K562 (cell line): Measurements from ENCODE around the gene JMJD1C. TPM values are rescaled to one million over a fixed set of nuclear protein-coding genes. Genes with fewer than 3 reads are reported as not detected.

Experiments used
- ATAC-seq: fragments of 200-7000 bp; cut with Tn5 transposase; 3 replicates; pipeline ENCODE4 v1.9.1; 2020; ENCODE audit warnings: moderate library complexity
- BruUV-seq: library from RNA; stranded (reverse); fragments of 400-500 nt; replicated peaks from 2 replicates; lab custom pipeline; 2021; lab: Mats Ljungman, UMichigan
- CTCF ChIA-PET: fragments of 300-600 bp; formaldehyde crosslinking; extraction: SDS; loops from one replicate; lab custom pipeline; 2021; ENCODE audit warnings: low intra/inter-chr PET ratio; lab: Yijun Ruan, JAX
- POLR2A ChIA-PET: fragments of 300-600, 350-650 bp; sonication (Branson Sonifier 250); formaldehyde crosslinking; extraction: SDS; loops from one replicate; lab custom pipeline; 2021; ENCODE audit warnings: antibody characterized with exemption, inconsistent platforms; lab: Yijun Ruan, JAX
- DNase-seq, 4 experiments: peaks; one replicate each; pipeline versions ENCODE4 v3.0.0 to v3.0.0-alpha.2; 2011 to 2018; ENCODE audit warnings: low spot score in 3 of 4, mixed read lengths in 3 of 4; ENCODE audit errors: extremely low read depth in 1 of 4
- FAIRE-seq: peaks from 2 replicates; lab custom pipeline; 2011; peaks lifted over from hg19 to GRCh38; lab: Jason Lieb, UNC
- H2AFZ ChIP-seq: 2 replicates; pipeline ENCODE4 v1.6.0; 2011; ENCODE audit warnings: low read depth, low read length, control low read depth, inconsistent platforms
- H3K27ac ChIP-seq: fragments of 200-600 bp; 3 replicates; pipeline ENCODE4 v1.8.0; 2011; ENCODE audit warnings: low read depth, mild to moderate bottlenecking, control low read depth, inconsistent platforms, low read length, moderate library complexity, mixed read lengths; ENCODE audit errors: extremely low read depth
- H3K27me3 ChIP-seq, 2 experiments: fragments of 300-600 bp in 1 of 2; 2 replicates in 1 of 2; 3 replicates in 1 of 2; pipeline versions ENCODE4 v1.6.0 to v1.8.0; 2011; ENCODE audit warnings: inconsistent platforms in 2 of 2, low read length in 2 of 2, mild to moderate bottlenecking in 1 of 2, mixed read lengths in 1 of 2, moderate library complexity in 1 of 2; ENCODE audit not compliant: control insufficient read depth in 2 of 2, insufficient read depth in 2 of 2
- H3K36me3 ChIP-seq: fragments of 300-600 bp; 3 replicates; pipeline ENCODE4 v1.8.0; 2011; ENCODE audit warnings: mild to moderate bottlenecking, low read length, inconsistent platforms; ENCODE audit not compliant: control insufficient read depth, insufficient read depth
- H3K4me1 ChIP-seq, 2 experiments: fragments of 200-600 bp in 1 of 2; replicated peaks in 1 of 2; 2 replicates in 1 of 2; 3 replicates in 1 of 2; pipeline versions ENCODE4 v1.5.1 to v1.8.0; 2011; ENCODE audit warnings: inconsistent platforms in 2 of 2, low read length in 2 of 2, mild to moderate bottlenecking in 1 of 2, mixed read lengths in 1 of 2, moderate library complexity in 1 of 2; ENCODE audit not compliant: control insufficient read depth in 2 of 2, insufficient read depth in 2 of 2
- H3K4me2 ChIP-seq: 2 replicates; pipeline ENCODE4 v1.6.1; 2011; ENCODE audit warnings: low read length, control low read depth, inconsistent platforms, mixed read lengths; ENCODE audit not compliant: insufficient read depth
- H3K4me3 ChIP-seq: fragments of 200-600 bp; sonication (generic), shearing (Covaris generic); 2 replicates; pipeline ENCODE4 v1.5.1; 2016; ENCODE audit warnings: control low read depth, inconsistent platforms
- H3K79me2 ChIP-seq: fragments of 200-600 bp; 3 replicates; pipeline ENCODE4 v1.8.0; 2011; ENCODE audit warnings: low read length, inconsistent platforms; ENCODE audit not compliant: control insufficient read depth, insufficient read depth
- H3K9ac ChIP-seq, 2 experiments: 2 replicates each; pipeline versions ENCODE4 v1.6.0 to v1.6.1; 2011; ENCODE audit warnings: low read depth in 2 of 2, low read length in 2 of 2, control low read depth in 1 of 2, inconsistent platforms in 1 of 2, mild to moderate bottlenecking in 1 of 2, mixed read lengths in 1 of 2; ENCODE audit not compliant: insufficient read depth in 1 of 2
- H3K9me1 ChIP-seq: one replicate; pipeline ENCODE4 v1.6.0; 2011; ENCODE audit warnings: inconsistent platforms, mild to moderate bottlenecking, low read length, moderate library complexity; ENCODE audit not compliant: control insufficient read depth, insufficient read depth
- H3K9me3 ChIP-seq: replicated peaks from 2 replicates; pipeline ENCODE4 v1.5.1; 2011; ENCODE audit warnings: low read depth, low read length, inconsistent platforms; ENCODE audit not compliant: control insufficient read depth, insufficient read depth
- H4K20me1 ChIP-seq: replicated peaks from 2 replicates; pipeline ENCODE4 v1.6.1; 2011; ENCODE audit warnings: low read length, inconsistent platforms, mixed read lengths; ENCODE audit not compliant: control insufficient read depth, insufficient read depth
- CEBPB ChIP-seq: fragments of 450-650 bp; IDR thresholded peaks from 2 replicates; pipeline ENCODE4 v1.6.1; 2016; ENCODE audit warnings: missing genetic modification characterization, missing compliant biosample characterization
- EWSR1 ChIP-seq: fragments of 450-650 bp; IDR thresholded peaks from 2 replicates; pipeline ENCODE4 v1.6.1; 2018; ENCODE audit warnings: borderline replicate concordance, mild to moderate bottlenecking, low read depth, moderate library complexity; ENCODE audit not compliant: partially characterized antibody
- HDAC3 ChIP-seq: fragments of 450-650 bp; IDR thresholded peaks from 2 replicates; pipeline ENCODE4 v1.6.1; 2018; ENCODE audit warnings: borderline replicate concordance, mild to moderate bottlenecking, moderate library complexity; ENCODE audit not compliant: partially characterized antibody
- HDAC8 ChIP-seq: fragments of 450-650 bp; IDR thresholded peaks from 2 replicates; pipeline ENCODE4 v1.6.1; 2016; ENCODE audit warnings: mild to moderate bottlenecking, missing genetic modification characterization, moderate library complexity, missing compliant biosample characterization
- POLR2H ChIP-seq: IDR thresholded peaks from 2 replicates; pipeline ENCODE4 v1.6.1; 2016; ENCODE audit warnings: missing genetic modification characterization, low read depth, mild to moderate bottlenecking, control low read depth, missing compliant biosample characterization, moderate library complexity
- RUNX1 ChIP-seq: sonication (generic); IDR thresholded peaks from 2 replicates; pipeline ENCODE4 v1.6.1; 2016; ENCODE audit warnings: antibody characterized with exemption, low read depth
- SAP30 ChIP-seq: fragments of 200-600 bp; sonication (generic); IDR thresholded peaks from 2 replicates; pipeline ENCODE4 v1.6.1; 2012; ENCODE audit warnings: borderline replicate concordance, low read depth, mild to moderate bottlenecking, moderate library complexity, low read length, control low read depth, inconsistent platforms; ENCODE audit not compliant: insufficient read depth, poor library complexity, severe bottlenecking
- SIN3A ChIP-seq, 2 experiments: fragments of 150-350 bp in 1 of 2; IDR thresholded peaks; 2 replicates each; pipeline ENCODE4 v1.6.1; 2011 to 2016; ENCODE audit warnings: borderline replicate concordance in 2 of 2, low read depth in 2 of 2, low read length in 2 of 2, mild to moderate bottlenecking in 2 of 2, moderate library complexity in 2 of 2; ENCODE audit not compliant: control insufficient read depth in 1 of 2
- TRIM28 ChIP-seq: fragments of 450-650 bp; IDR thresholded peaks from 2 replicates; pipeline ENCODE4 v1.6.1; 2017
- ZNF224 ChIP-seq: sonication (generic); formaldehyde crosslinking; IDR thresholded peaks from 2 replicates; pipeline ENCODE4 v1.8.0; 2022; ENCODE audit warnings: mild to moderate bottlenecking, missing genetic modification reagents
- ZNF253 ChIP-seq: fragments of 250-450 bp; sonication (Bioruptor Pico); conservative IDR thresholded peaks from 2 replicates; pipeline ENCODE4 v1.6.1; 2021; ENCODE audit warnings: mild to moderate bottlenecking
- WGBS: fragments of 100-300 bp; shearing (Covaris generic); methylation state at CpG from one replicate; pipeline ENCODE4 v1.1.6; 2016; ENCODE audit warnings: low coverage, mixed read lengths; ENCODE audit not compliant: insufficient coverage; ENCODE audit errors: missing lambda C conversion rate; 5-methylcytosine and 5-hydroxymethylcytosine counted together
- in situ Hi-C: fragments of 300-500 bp; cut with MboI; formaldehyde crosslinking; loops from 4 replicates; pipeline ENCODE4 v1.15.0; 2018; ENCODE audit warnings: inconsistent platforms, mixed read lengths
- intact Hi-C: fragments of 100-400 bp; cut with micrococcal nuclease; formaldehyde crosslinking; loops from 2 replicates; pipeline ENCODE4 v1.14.2; 2022
- polyA plus RNA-seq, 8 experiments: library from polyadenylated mRNA; depleted of rRNA in 4 of 8; stranded (reverse) in 5 of 8; unstranded in 3 of 8; fragments of >200 nt; fragmentation: Nextera tagmentation in 2 of 8; fragmentation: Illumina TruSeq in 1 of 8; extraction: Ambion mirVana in 2 of 8; extraction: Trizol in 1 of 8; gene quantifications; 2 replicates each; pipeline versions ENCODE4 v1.2.1 to v1.2.3, GENCODE V29; 2011 to 2014; ENCODE audit warnings: inconsistent platforms in 1 of 8, missing spikeins in 1 of 8
- total RNA-seq, 7 experiments: library from RNA; depleted of rRNA in 6 of 7; stranded (reverse); fragments of >200 nt in 6 of 7; fragmentation: Illumina TruSeq in 2 of 7; extraction: Trizol in 2 of 7; gene quantifications; 2 replicates each; pipeline versions ENCODE4 v1.2.1 to v1.2.3, GENCODE V29; 2011 to 2021; ENCODE audit warnings: low replicate concordance in 1 of 7
- TF ChIP-seq, protein P1 (sequence below): sonication (generic); formaldehyde crosslinking; IDR thresholded peaks from 2 replicates; pipeline ENCODE4 v1.8.0; 2022; ENCODE audit warnings: mild to moderate bottlenecking, missing genetic modification reagents

Gene JMJD1C
- total and polyA plus RNA-seq, 9 of the 15 experiments (the other 6 are each of a cell fraction or from before 2014, with no cell fraction given): 25.3 to 68.0 (median 47.2) TPM

DNA sequence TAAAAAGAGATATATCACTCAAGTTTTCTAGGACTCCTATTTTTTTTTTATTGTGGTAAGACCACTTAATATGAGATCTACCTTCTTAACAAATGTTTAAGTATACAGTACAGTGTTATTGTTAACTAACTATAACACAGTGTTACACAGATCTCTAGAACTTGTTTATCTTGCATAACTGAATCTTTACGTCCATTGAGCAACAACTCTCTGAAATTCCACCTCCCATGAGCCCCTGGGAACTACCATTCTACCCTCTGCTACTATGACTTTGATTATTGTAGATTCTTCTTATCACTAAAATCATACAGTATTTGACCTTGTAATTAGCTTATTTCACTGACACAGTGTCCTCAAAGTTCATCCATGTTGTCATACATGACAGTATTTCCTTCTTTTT, 32.9 kb upstream of the JMJD1C start (continued):
- no peak for TF ChIP-seq HDAC3
- peak; percentile 77 for TF ChIP-seq CEBPB (tag)
- TF ChIP-seq SIN3A (IDR thresholded peaks at IDR 0.05; ENCODE audit: borderline replicate concordance in 2 of 2, control insufficient read depth in 1 of 2, low read depth in 2 of 2, low read length in 2 of 2): no peak

DNA sequence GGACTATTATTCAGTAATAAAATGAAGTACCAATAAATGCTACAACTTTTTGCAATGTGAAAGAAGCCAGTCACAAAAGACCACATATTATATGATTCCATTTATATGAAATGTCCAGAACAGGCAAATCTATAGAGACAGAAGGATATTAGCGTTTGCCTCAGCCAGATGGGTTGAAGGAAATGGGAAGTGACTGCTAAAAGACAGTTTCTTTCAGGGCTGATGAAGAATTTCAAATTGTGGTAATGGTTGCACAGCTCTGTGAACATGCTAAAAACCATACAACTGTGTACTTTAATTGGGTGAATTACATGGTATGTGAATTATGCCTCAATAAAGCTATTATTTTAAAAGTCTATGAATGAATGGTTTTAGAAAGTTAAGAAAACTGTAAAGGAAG, 31.5 kb upstream of the JMJD1C start:
- ChIA-PET CTCF (no interaction called here), POLR2A (no interaction called here)
- in situ Hi-C loops: no loop called here
- H3K4me2 ChIP-seq: no peak overlapping the region
- WGBS: 52% methylated on average over 1 of the region's 1 CpG
- H4K20me1 ChIP-seq: no peaks in the 10 kb centered on the region
- H3K36me3 ChIP-seq: 0 out of 3 replicates have a peak, but pooled peaks cover 10% of the 10 kb centered on the region
- no TSS peak for BruUV-seq
- H3K4me3 ChIP-seq: no peak overlapping the region
- H3K9me3 ChIP-seq: no peaks in the 10 kb centered on the region
- ATAC-seq (no peak), DNase-seq (no peak), FAIRE-seq (no peak)
- H3K27ac ChIP-seq: no peak overlapping the region
- H3K27me3 ChIP-seq: no peaks in the 10 kb centered on the region
- H3K4me1 ChIP-seq: no peaks in the 10 kb centered on the region
- H3K9ac ChIP-seq: no peak overlapping the region
- no peaks in the 10 kb centered on the region for H3K9me1 ChIP-seq
- H3K79me2 ChIP-seq: peaks cover 58% of the 10 kb centered on the region
- TF ChIP-seq EWSR1: no peak
- TF ChIP-seq HDAC8 (tag): no peak
- TF ChIP-seq TRIM28: no peak
- TF ChIP-seq SAP30: no peak
- no peak for TF ChIP-seq POLR2H
- no peak for TF ChIP-seq ZNF253
- TF ChIP-seq RUNX1: no peak
- TF ChIP-seq, protein P1, sequence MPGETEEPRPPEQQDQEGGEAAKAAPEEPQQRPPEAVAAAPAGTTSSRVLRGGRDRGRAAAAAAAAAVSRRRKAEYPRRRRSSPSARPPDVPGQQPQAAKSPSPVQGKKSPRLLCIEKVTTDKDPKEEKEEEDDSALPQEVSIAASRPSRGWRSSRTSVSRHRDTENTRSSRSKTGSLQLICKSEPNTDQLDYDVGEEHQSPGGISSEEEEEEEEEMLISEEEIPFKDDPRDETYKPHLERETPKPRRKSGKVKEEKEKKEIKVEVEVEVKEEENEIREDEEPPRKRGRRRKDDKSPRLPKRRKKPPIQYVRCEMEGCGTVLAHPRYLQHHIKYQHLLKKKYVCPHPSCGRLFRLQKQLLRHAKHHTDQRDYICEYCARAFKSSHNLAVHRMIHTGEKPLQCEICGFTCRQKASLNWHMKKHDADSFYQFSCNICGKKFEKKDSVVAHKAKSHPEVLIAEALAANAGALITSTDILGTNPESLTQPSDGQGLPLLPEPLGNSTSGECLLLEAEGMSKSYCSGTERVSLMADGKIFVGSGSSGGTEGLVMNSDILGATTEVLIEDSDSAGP (CRISPR knock-in tag): no peak
- TF ChIP-seq ZNF224: no peak
- H2AFZ ChIP-seq: no peak overlapping the region
- intact Hi-C loops: no loop called here
